Temporal lobe (tissue), 1 donor: ENCODE results near the gene SPG21. TPM values are rescaled to one million over a fixed set of nuclear protein-coding genes. Genes with fewer than 3 reads are reported as not detected.

Experiments
- total RNA-seq: library from RNA; depleted of rRNA; stranded (reverse); fragments of >200 nt; gene quantifications from one replicate; pipeline ENCODE4 v1.2.3, GENCODE V29; 2014

The SPG21 gene
- total RNA-seq, 1 donor from 2014 or later = 35.4 TPM

Other genes starting within 250 kb of the SPG21 start
- gene RBPMS2, start 214.3 kb downstream of the SPG21 start, total RNA-seq = not detected
- 1.2 TPM for gene PIF1, start 164.3 kb downstream of the SPG21 start, total RNA-seq
- 4.9 TPM for gene PLEKHO2, start 148.0 kb downstream of the SPG21 start, total RNA-seq
- 12.0 TPM for gene ANKDD1A, start 78.0 kb downstream of the SPG21 start, total RNA-seq
- 15.7 TPM for gene MTFMT, start 39.7 kb upstream of the SPG21 start, total RNA-seq
- not detected for gene SLC51B, start 55.5 kb upstream of the SPG21 start, total RNA-seq
- 2.2 TPM for gene RASL12, start 78.1 kb upstream of the SPG21 start, total RNA-seq
- gene KBTBD13, start 86.8 kb upstream of the SPG21 start, total RNA-seq = not detected
- 2.0 TPM for gene UBAP1L, start 125.3 kb upstream of the SPG21 start, total RNA-seq
- 11.1 TPM for gene PDCD7, start 143.9 kb upstream of the SPG21 start, total RNA-seq
- gene CLPX, start 195.4 kb upstream of the SPG21 start, total RNA-seq = 61.2 TPM
- 0.25 TPM for gene CILP, start 221.6 kb upstream of the SPG21 start, total RNA-seq